ENCODE data around the gene OR2T8.

OR2T8 gene

DNA sequence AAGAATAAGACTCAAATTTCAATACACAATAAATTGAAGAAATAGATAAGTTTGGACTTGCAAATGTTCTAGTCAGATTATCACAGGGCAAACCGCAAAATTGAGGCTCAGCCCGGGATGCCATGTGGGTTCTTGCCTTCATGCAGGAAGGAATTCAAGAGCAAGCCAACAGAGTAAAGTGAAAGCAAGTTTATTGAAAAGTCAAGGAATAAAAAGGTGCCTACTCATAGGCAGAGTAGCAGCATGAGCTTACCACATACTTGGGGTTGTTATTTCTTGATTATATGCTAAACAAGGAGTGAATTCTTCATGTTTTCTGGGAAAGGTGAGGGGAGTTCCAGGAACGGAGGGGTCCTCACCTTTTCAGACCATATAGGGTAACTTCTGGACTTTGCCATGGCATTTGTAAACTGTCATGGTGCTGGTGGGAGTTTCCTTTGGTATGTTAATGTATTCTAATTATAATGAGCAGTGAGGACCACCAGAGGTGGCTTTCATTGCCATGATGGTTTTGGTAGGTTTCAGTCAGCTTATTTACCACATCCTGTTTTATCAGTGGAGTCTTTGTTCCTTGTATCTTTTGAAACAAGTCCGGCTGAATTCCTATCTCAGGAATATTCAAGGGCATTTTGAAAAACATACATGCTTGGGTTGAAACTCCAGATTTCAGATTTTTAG lies 43.0 kb downstream of the OR2T8 start:
- no peak for DNase-seq (ENCODE audit: low spot score)

DNA sequence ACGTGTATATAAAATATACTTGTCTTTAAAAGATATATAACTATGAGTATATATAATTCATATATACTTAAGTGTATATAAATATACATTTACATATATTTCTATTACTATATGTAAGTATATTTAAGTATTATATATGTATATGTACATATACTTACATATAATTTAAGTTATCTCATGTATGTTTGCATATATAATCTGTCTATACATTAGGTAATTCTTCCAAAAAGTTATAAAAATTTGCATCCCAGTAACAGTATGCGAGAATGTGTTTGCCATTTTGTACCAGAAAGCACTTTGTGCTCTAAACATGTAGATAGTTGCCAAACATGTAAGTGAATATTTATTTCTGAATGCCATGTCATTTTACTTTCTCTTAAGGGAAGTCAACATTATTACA lies 44.9 kb downstream of the OR2T8 start, which contains the start of gene OR2AK2:
Gene OR2AK2, plus strand, starts transcription at position 301 of the 400 bp plus-strand sequence. CDS start 144 bp downstream, outside the sequence.
- no peak for DNase-seq (ENCODE audit: low spot score)

- no peak for DNase-seq (ENCODE audit: low spot score)
These were observed 46.6 kb downstream of the OR2T8 start for GRCh38 chr1:247966532-247967204.

Measured in hematopoietic multipotent progenitor cell treated with erythropoietin and hydrocortisone succinate and interleukin-3 and kit ligand, for 15 days (in vitro differentiated cells).